ENCODE data around the gene NLRP2B.
"Not testable (repeated sequence)": the region's sequence is repeated elsewhere in the genome, so short reads cannot be mapped to it uniquely, and the experiment has no call there.

NLRP2B gene

GRCh38 chrX:57680160-57680559 lies at the start of gene NLRP2B:
Gene NLRP2B, minus strand, starts transcription at chrX:57680260.
- DNase-seq = no peak

GRCh38 chrX:57725995-57726394 lies 45.9 kb upstream of the NLRP2B start:
- DNase-seq = not testable (repeated sequence)

DNA sequence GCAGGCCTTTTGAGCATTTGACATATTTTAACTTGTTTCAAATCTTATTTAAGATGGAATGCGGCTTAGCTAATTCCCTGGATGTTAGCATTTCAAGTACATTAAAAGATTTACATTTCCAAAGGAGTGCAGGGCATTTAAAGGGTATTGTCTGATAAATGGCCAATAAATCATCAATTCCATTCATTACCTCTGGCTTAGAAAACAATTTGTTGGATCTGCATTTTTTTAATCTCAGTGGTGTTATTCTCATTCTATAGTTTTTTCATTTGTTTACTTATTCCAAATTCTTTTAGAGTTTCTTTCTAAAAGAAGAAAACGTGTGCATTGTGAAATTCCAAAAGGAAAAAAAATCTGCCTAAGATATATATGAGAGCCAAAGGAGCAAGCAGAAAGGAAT lies 1.3 kb upstream of the NLRP2B start:
- DNase-seq = no peak

- no peak for DNase-seq
Observed at GRCh38 chrX:57678686-57679428, 1.2 kb downstream of the NLRP2B start.

DNA sequence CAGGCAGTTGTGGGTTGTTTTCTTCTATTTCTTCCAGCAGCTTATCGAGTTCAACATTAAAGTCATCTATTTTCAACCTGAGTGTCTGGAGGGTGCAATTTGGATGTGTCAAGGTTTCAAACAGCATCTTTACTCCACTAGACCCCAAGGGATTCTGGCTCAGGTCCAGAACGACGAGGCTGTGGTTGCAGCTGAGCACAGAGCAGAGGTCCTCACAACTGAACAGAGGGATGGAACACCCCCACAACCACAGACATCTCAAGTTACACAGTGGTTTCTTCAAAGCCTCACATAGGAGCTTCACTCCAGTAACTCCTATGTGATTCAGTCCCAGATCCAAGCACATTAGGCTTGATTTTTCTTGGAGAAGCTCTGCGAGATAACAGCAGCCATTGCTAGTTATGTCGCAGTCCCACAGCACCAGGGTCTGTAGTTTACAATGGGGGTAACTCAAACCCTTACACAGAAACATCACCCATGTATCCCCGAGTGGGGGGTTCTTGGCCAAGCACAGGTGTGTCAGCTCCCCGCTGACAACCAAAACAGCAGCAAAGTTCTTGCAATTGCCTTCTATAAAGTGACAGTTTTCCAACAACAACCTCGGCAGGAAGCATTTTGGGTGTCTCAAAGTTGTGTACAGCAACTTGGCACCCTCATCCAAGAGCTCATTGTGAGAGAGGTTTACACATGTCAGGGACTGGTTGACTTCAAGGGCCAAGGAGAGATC lies 2.8 kb downstream of the NLRP2B start:
- no peak for DNase-seq

GRCh38 chrX:57675320-57675719 lies 4.7 kb downstream of the NLRP2B start:
- DNase-seq = no peak

GRCh38 chrX:57674861-57675260 lies 5.2 kb downstream of the NLRP2B start:
- no peak for DNase-seq

- DNase-seq = no peak
Observed at GRCh38 chrX:57669961-57670360, 10.1 kb downstream of the NLRP2B start.

- DNase-seq = no peak
Observed at GRCh38 chrX:57667010-57667409, 13.1 kb downstream of the NLRP2B start.

- no peak for DNase-seq
Observed at GRCh38 chrX:57655065-57655464, 25.0 kb downstream of the NLRP2B start.

GRCh38 chrX:57652705-57653104 lies 27.4 kb downstream of the NLRP2B start:
- no peak for DNase-seq

DNA sequence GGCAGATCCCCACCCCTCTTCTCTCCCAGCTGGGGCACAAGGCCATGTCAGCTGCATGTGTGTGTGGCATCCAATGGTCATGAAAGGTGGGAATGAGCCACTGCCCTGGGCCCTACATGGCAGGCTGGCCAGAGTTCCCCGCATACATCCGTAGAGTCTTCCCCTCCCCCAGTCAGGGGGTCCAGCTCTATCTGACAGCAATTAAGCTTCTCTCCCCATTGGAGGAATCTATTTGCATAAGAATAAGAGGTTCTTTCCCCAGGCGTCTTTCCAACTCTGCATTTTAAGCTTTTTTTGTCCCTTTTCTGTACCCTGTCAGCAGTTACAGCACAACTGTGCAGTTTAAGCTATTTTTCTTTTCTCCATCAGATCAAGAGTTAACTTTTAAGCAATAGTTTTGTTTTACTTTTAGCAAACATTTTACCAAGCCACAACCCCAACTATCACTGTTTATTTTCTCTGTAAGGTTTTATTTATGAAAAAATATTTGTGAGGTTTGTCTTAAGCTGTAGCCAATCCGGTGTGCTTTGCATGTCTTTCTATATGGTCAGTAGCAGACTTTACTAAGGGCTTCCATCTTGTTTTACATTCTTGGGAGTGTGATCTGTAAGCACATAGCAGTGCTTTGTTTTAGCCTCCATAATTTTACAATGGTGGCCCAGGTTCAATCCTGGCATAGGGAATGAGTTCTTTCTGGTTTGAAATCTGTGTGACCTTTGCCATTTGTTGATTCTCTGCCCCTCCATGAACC lies 28.7 kb downstream of the NLRP2B start:
- DNase-seq = no peak

DNA sequence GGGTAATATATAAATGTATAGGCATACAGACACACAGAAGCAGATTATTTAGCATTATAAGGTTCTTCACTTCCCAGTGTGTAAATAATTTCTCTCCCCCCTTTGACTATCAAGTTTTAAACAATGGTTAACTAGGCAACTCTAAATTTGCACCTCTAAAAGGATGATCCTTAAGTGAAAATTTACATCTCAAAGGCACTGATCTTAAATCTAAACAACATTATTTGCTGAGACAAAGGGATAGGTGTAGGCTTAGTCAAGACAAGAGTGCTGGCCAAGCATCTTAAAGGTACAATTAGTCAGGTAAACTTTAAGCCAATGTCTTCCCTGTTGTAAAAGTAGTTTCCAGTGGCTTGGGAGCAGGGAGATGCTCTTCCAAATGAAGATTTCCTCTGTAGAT lies 33.0 kb downstream of the NLRP2B start:
- DNase-seq = no peak

GRCh38 chrX:57643698-57644097 lies 36.4 kb downstream of the NLRP2B start:
- no peak for DNase-seq

DNA sequence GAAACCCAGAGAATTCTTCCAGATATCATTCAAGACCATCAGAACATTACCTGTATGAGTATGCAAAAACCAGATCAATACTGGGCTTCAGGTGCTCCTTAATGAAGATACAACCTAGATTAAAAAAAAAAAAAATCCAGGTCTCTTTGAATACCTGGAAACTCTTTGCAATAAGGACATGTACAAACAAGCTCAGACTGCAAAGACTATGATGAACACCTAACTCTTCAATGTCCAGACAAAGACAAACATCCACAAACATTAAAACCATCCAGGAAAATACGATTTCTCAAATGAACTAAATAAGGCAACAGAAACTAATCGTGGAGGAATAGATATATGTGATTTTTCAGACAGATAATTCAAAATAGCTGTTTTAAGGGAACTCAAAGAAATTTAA lies 38.7 kb downstream of the NLRP2B start:
- no peak for DNase-seq

GRCh38 chrX:57640674-57641016 lies 39.4 kb downstream of the NLRP2B start:
- no peak for DNase-seq

DNA sequence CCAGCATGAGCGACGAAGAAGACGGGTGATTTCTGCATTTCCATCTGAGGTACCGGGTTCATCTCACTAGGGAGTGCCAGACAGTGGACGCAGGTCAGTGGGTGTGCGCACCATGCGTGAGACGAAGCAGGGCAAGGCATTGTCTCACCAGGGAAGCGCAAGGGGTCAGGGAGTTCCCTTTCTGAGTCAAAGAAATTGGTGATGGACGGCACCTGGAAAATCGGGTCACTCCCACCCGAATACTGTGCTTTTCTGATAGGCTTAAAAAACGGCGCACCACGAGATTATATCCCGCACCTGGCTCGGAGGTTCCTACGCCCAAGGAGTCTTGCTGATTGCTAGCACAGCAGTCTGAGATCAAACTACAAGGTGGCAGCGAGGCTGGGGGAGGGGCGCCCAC lies 50.6 kb downstream of the NLRP2B start:
- not testable (repeated sequence) for DNase-seq
